ENCODE results near the gene GPC5. TPM values are rescaled to one million over a fixed set of nuclear protein-coding genes. Genes with fewer than 3 reads are reported as not detected.

GPC5 gene
- total RNA-seq, 1 experiment from 2014 or later: 0.15 TPM

GRCh38 chr13:92177966-92178365, 779.5 kb downstream of the GPC5 start:
- Histone ChIP-seq H4K8ac (replicated peaks; ENCODE audit: insufficient read length, low read depth, low read length) (no peak overlapping the region), H4K20me1 (ENCODE audit: control insufficient read depth, insufficient read depth, insufficient read length) (no peaks in the 10 kb centered on the region), H3K9ac (ENCODE audit: extremely low read depth, insufficient read length, low read length) (no peak overlapping the region), H2BK120ac (ENCODE audit: low read depth, low read length, poor library complexity, severe bottlenecking) (no peak overlapping the region), H3K23ac (ENCODE audit: insufficient read length, low read depth, low read length) (no peak overlapping the region), H2AK5ac (ENCODE audit: insufficient read length, low read length) (no peak overlapping the region), H2BK12ac (ENCODE audit: insufficient read length, low read depth, low read length) (no peak overlapping the region), H3K4me1 (ENCODE audit: insufficient read depth, low read length) (no peaks in the 10 kb centered on the region), H3K79me1 (ENCODE audit: insufficient read depth, low read depth, low read length, poor library complexity, severe bottlenecking) (no peaks in the 10 kb centered on the region), H3K18ac (ENCODE audit: insufficient read length, low read depth, low read length) (no peak overlapping the region), H3K23me2 (ENCODE audit: insufficient read length, low read depth, low read length, poor library complexity, severe bottlenecking) (no peaks in the 10 kb centered on the region), H3K4me2 (ENCODE audit: insufficient read depth, insufficient read length, low read length) (no peak overlapping the region), H3K56ac (ENCODE audit: insufficient read length, low read depth, low read length) (no peak overlapping the region), H2BK20ac (ENCODE audit: low read depth, low read length, poor library complexity, severe bottlenecking) (no peak overlapping the region), H3K27ac (ENCODE audit: insufficient read length, low read depth, low read length) (no peak overlapping the region), H4K91ac (ENCODE audit: insufficient read length, low read depth, low read length) (no peak overlapping the region), H2AFZ (ENCODE audit: low read length) (no peak overlapping the region), H3K4ac (ENCODE audit: low read depth, low read length) (no peak overlapping the region), H3K27me3 (ENCODE audit: insufficient read depth, low read length) (no peaks in the 10 kb centered on the region), H3T11ph (ENCODE audit: low read length) (no peak overlapping the region), H3K14ac (ENCODE audit: insufficient read depth, low read length) (no peak overlapping the region), H3K9me3 (ENCODE audit: control insufficient read depth, low read depth, low read length) (no peaks in the 10 kb centered on the region), H2BK15ac (ENCODE audit: low read depth, low read length) (no peak overlapping the region), H4K5ac (ENCODE audit: insufficient read length, low read depth, low read length) (no peak overlapping the region), H3K79me2 (ENCODE audit: insufficient read depth, low read length) (no peaks in the 10 kb centered on the region), H2BK5ac (ENCODE audit: insufficient read length, low read length) (no peak overlapping the region)
- no peaks in the 10 kb centered on the region for H3K27me3 Mint-ChIP-seq (ENCODE audit: low read depth)
- TF ChIP-seq CTCF (conservative IDR thresholded peaks at IDR 0.05): no peak
- H3K4me1 Mint-ChIP-seq: no peaks in the 10 kb centered on the region
- no peaks in the 10 kb centered on the region for H3K36me3 Mint-ChIP-seq (ENCODE audit: insufficient read depth in 1 of 3, low read depth in 3 of 3)
- DNase-seq: no peak
- H3K9me3 Mint-ChIP-seq: no peaks in the 10 kb centered on the region
- no peak overlapping the region for H3K4me3 Mint-ChIP-seq
- H3K27ac Mint-ChIP-seq: no peak overlapping the region
- WGBS (ENCODE audit: extremely low coverage, insufficient read length, low lambda C conversion rate): no CpG with 5 or more reads among the region's 5 CpGs

Measured in H9 (cell line).